ENCODE results near the gene SERGEF.

The SERGEF gene

GRCh38 chr11:17901481-17901880, 111.4 kb downstream of the SERGEF start:
- Histone ChIP-seq H3K9me2 (replicated peaks; ENCODE audit: insufficient read depth, low read length) (no peaks in the 10 kb centered on the region), H3F3A (ENCODE audit: insufficient read depth, low read length) (no peaks in the 10 kb centered on the region), H3K27ac (ENCODE audit: low read length) (no peak overlapping the region), H3K36me3 (replicated peaks; ENCODE audit: insufficient read depth, low read length) (no peaks in the 10 kb centered on the region), H3K4me2 (ENCODE audit: low read depth, low read length) (no peak overlapping the region), H3K27me3 (replicated peaks; ENCODE audit: insufficient read depth, low read length) (no peaks in the 10 kb centered on the region), H3K4me3 (ENCODE audit: low read length) (no peak overlapping the region), H4K20me1 (ENCODE audit: insufficient read depth, low read length) (no peaks in the 10 kb centered on the region), H3K9me3 (replicated peaks; ENCODE audit: insufficient read depth, low read length) (no peaks in the 10 kb centered on the region), H3K4me1 (ENCODE audit: low read length) (no peaks in the 10 kb centered on the region), H2AFZ (ENCODE audit: low read length) (no peak overlapping the region), H3K79me2 (ENCODE audit: low read length) (no peaks in the 10 kb centered on the region), H3K9ac (ENCODE audit: low read length) (no peak overlapping the region)
- no peak for DNase-seq
- no peak for TF ChIP-seq EZH2 (optimal IDR thresholded peaks at IDR 0.05; ENCODE audit: low read depth, low read length)
- TF ChIP-seq EZH2phosphoT487 (IDR thresholded peaks at IDR 0.05; ENCODE audit: low read length) = no peak
- no peak for TF ChIP-seq CTCF (IDR thresholded peaks at IDR 0.05; ENCODE audit: low read length)

GRCh38 chr11:17898782-17899181, 114.1 kb downstream of the SERGEF start:
- TF ChIP-seq CTCF (IDR thresholded peaks at IDR 0.05; ENCODE audit: low read length) = no peak
- TF ChIP-seq EZH2 (optimal IDR thresholded peaks at IDR 0.05; ENCODE audit: low read depth, low read length) = no peak
- no peak for TF ChIP-seq EZH2phosphoT487 (IDR thresholded peaks at IDR 0.05; ENCODE audit: low read length)
- Histone ChIP-seq H3K9me3 (replicated peaks; ENCODE audit: insufficient read depth, low read length) (no peaks in the 10 kb centered on the region), H3K79me2 (ENCODE audit: low read length) (no peaks in the 10 kb centered on the region), H3K27ac (ENCODE audit: low read length) (no peak overlapping the region), H3K9ac (ENCODE audit: low read length) (no peak overlapping the region), H3K4me2 (ENCODE audit: low read depth, low read length) (no peak overlapping the region), H3K4me1 (ENCODE audit: low read length) (no peaks in the 10 kb centered on the region), H2AFZ (ENCODE audit: low read length) (no peak overlapping the region), H3K36me3 (replicated peaks; ENCODE audit: insufficient read depth, low read length) (no peaks in the 10 kb centered on the region), H3K4me3 (ENCODE audit: low read length) (no peak overlapping the region), H4K20me1 (ENCODE audit: insufficient read depth, low read length) (no peaks in the 10 kb centered on the region), H3K9me2 (replicated peaks; ENCODE audit: insufficient read depth, low read length) (no peaks in the 10 kb centered on the region), H3K27me3 (replicated peaks; ENCODE audit: insufficient read depth, low read length) (no peaks in the 10 kb centered on the region), H3F3A (ENCODE audit: insufficient read depth, low read length) (no peaks in the 10 kb centered on the region)
- no peak for DNase-seq

- H3K9ac ChIP-seq (ENCODE audit: low read length) = no peak overlapping the region
- no peaks in the 10 kb centered on the region for H3K4me1 ChIP-seq (ENCODE audit: low read length)
- no peaks in the 10 kb centered on the region for H3K36me3 ChIP-seq (replicated peaks; ENCODE audit: insufficient read depth, low read length)
- no peak overlapping the region for H3K4me3 ChIP-seq (ENCODE audit: low read length)
- TF ChIP-seq EZH2 (optimal IDR thresholded peaks at IDR 0.05; ENCODE audit: low read depth, low read length) (no peak), CTCF (IDR thresholded peaks at IDR 0.05; ENCODE audit: low read length) (no peak)
- H3K27me3 ChIP-seq (replicated peaks; ENCODE audit: insufficient read depth, low read length) = no peaks in the 10 kb centered on the region
- no peak overlapping the region for H3K4me2 ChIP-seq (ENCODE audit: low read depth, low read length)
- no peaks in the 10 kb centered on the region for H4K20me1 ChIP-seq (ENCODE audit: insufficient read depth, low read length)
- DNase-seq = no peak
- H3K9me2 ChIP-seq (replicated peaks; ENCODE audit: insufficient read depth, low read length) = no peaks in the 10 kb centered on the region
- H3K27ac ChIP-seq (ENCODE audit: low read length) = no peak overlapping the region
- no peaks in the 10 kb centered on the region for H3F3A ChIP-seq (ENCODE audit: insufficient read depth, low read length)
- no peaks in the 10 kb centered on the region for H3K9me3 ChIP-seq (replicated peaks; ENCODE audit: insufficient read depth, low read length)
- no peaks in the 10 kb centered on the region for H3K79me2 ChIP-seq (ENCODE audit: low read length)
- no peak overlapping the region for H2AFZ ChIP-seq (ENCODE audit: low read length)
Observed at GRCh38 chr11:17898071-17898470, 114.8 kb downstream of the SERGEF start.
